ENCODE results near the gene C2CD2L. TPM values are rescaled to one million over a fixed set of nuclear protein-coding genes. Genes with fewer than 3 reads are reported as not detected.

C2CD2L gene
- total and polyA plus RNA-seq, 7 donors, result 5.3 to 22.6 (median 6.0) TPM

DNA sequence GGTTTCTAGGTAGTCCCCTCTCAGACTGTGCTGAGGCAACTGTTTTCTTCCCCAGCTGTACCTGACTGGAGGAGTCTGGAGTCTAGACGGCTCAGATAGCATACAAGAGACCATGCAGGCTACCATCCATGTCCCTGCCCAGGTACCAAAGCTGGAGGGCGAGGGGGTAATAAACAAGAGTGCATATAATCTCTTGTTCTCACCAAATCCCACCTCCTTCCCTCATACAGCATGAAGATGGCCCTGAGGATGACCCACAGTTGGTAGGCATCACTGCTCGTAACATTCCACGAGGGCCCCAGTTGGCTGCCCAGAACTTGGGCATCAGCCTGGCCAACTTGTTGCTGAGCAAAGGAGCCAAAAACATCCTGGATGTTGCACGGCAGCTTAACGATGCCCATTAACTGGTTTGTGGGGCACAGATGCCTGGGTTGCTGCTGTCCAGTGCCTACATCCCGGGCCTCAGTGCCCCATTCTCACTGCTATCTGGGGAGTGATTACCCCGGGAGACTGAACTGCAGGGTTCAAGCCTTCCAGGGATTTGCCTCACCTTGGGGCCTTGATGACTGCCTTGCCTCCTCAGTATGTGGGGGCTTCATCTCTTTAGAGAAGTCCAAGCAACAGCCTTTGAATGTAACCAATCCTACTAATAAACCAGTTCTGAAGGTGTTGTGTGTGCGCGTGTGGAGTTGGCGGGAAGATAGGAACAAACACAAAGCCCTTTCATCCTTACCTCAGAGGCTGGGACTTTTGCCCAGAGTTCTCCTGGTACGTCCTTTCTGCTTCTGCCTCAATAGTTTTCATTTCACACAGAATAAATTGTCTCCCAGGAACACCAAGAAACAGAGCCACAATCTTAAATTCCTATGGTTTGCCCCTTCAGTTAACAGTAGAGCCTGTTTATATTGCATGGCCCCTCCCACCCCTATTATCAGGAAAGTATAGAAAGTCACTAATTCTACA, 14.0 kb upstream of the C2CD2L start:
- peaks cover 0 to 37% (median 22%) of the 10 kb centered on the region in 4 donors for H3K4me1 ChIP-seq
- H3K36me3 ChIP-seq, result peaks cover 8 to 21% (median 9%) of the 10 kb centered on the region in 4 donors
- intact Hi-C loops (cut with DNase I), result no loop called here
- H3K27ac ChIP-seq, result peak overlapping the region; percentile 97 to 99 (median 98)
- peak overlapping the region; percentile 71 to 96 (median 86) for H3K4me3 ChIP-seq
- 27 to 52% methylated on average over 12 of the region's 12 CpGs for WGBS, 2 donors
- no peaks in the 10 kb centered on the region for H3K9me3 ChIP-seq
- peak; percentile 59 for DNase-seq
- H3K27me3 ChIP-seq, result no peaks in the 10 kb centered on the region
- TF ChIP-seq POLR2A (IDR thresholded peaks at IDR 0.05), result no peak
- no peak for TF ChIP-seq POLR2AphosphoS5 (IDR thresholded peaks at IDR 0.05)
- TF ChIP-seq EP300 (IDR thresholded peaks at IDR 0.05), result no peak
- TF ChIP-seq, protein P1, sequence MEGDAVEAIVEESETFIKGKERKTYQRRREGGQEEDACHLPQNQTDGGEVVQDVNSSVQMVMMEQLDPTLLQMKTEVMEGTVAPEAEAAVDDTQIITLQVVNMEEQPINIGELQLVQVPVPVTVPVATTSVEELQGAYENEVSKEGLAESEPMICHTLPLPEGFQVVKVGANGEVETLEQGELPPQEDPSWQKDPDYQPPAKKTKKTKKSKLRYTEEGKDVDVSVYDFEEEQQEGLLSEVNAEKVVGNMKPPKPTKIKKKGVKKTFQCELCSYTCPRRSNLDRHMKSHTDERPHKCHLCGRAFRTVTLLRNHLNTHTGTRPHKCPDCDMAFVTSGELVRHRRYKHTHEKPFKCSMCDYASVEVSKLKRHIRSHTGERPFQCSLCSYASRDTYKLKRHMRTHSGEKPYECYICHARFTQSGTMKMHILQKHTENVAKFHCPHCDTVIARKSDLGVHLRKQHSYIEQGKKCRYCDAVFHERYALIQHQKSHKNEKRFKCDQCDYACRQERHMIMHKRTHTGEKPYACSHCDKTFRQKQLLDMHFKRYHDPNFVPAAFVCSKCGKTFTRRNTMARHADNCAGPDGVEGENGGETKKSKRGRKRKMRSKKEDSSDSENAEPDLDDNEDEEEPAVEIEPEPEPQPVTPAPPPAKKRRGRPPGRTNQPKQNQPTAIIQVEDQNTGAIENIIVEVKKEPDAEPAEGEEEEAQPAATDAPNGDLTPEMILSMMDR (IDR thresholded peaks at IDR 0.05), result no peak

- peaks cover 8 to 26% (median 11%) of the 10 kb centered on the region in 4 donors for H3K36me3 ChIP-seq
- H3K9me3 ChIP-seq, result no peaks in the 10 kb centered on the region
- peaks cover 0 to 37% (median 22%) of the 10 kb centered on the region in 4 donors for H3K4me1 ChIP-seq
- no peaks in the 10 kb centered on the region for H3K27me3 ChIP-seq
- peak overlapping the region; percentile 97 to 99 (median 98) for H3K27ac ChIP-seq
- WGBS, 2 donors, result 1% methylated on average over 81 of the region's 81 CpGs
- H3K4me3 ChIP-seq, result peak overlapping the region; percentile 71 to 96 (median 86)
- TF ChIP-seq POLR2AphosphoS5 (IDR thresholded peaks at IDR 0.05) (peak in 2 of 4 donors; percentile 4 to 13), EP300 (IDR thresholded peaks at IDR 0.05) (no peak)
- intact Hi-C loops (cut with DNase I), result loop anchor here (2.0 kb wide), 2 partner anchors 103 to 223 kb away; partner anchors contain the start of gene MCAM
- DNase-seq, result no peak
Observed at GRCh38 chr11:119093942-119094815, 13.0 kb upstream of the C2CD2L start.

GRCh38 chr11:119094816-119095065, 12.4 kb upstream of the C2CD2L start:
- Histone ChIP-seq H3K9me3 (no peaks in the 10 kb centered on the region), H3K27me3 (no peaks in the 10 kb centered on the region), H3K4me1 (peaks cover 0 to 37% (median 22%) of the 10 kb centered on the region in 4 donors), H3K36me3 (peaks cover 8 to 26% (median 11%) of the 10 kb centered on the region in 4 donors), H3K27ac (peak overlapping the region; percentile 97 to 99 (median 98)), H3K4me3 (peak overlapping the region; percentile 71 to 96 (median 86))
- 0 to 1% methylated on average over 19 of the region's 19 CpGs for whole genome bisulfite sequencing, 2 donors
- TF ChIP-seq, protein P1 (IDR thresholded peaks at IDR 0.05), result peak; percentile 64 to 76 (median 66)
- no peak for TF ChIP-seq POLR2AphosphoS5 (IDR thresholded peaks at IDR 0.05)
- TF ChIP-seq POLR2A (IDR thresholded peaks at IDR 0.05), result no peak
- no peak for TF ChIP-seq EP300 (IDR thresholded peaks at IDR 0.05)
- intact Hi-C loops (cut with DNase I), result loop anchor here (2.0 to 5.0 kb wide), 3 partner anchors 77 to 222 kb away; partner anchors contain the start of genes MCAM, RPS25 and TRAPPC4
- peak; percentile 94 for DNase-seq

- 0% methylated on average over 79 of the region's 79 CpGs for WGBS, 2 donors
- Histone ChIP-seq H3K4me1 (peaks cover 0 to 40% (median 25%) of the 10 kb centered on the region in 4 donors), H3K27me3 (no peaks in the 10 kb centered on the region), H3K36me3 (peaks cover 8 to 26% (median 11%) of the 10 kb centered on the region in 4 donors), H3K4me3 (peak overlapping the region; percentile 71 to 96 (median 86)), H3K9me3 (no peaks in the 10 kb centered on the region), H3K27ac (peak overlapping the region; percentile 97 to 99 (median 98))
- TF ChIP-seq POLR2AphosphoS5 (IDR thresholded peaks at IDR 0.05) (peak; percentile 99 to 100 (median 99)), POLR2A (IDR thresholded peaks at IDR 0.05) (peak; percentile 94 to 97), EP300 (IDR thresholded peaks at IDR 0.05) (no peak)
- TF ChIP-seq, protein P1 (IDR thresholded peaks at IDR 0.05), result peak in 2 of 4 experiments; percentile 4 to 36
- intact Hi-C loops (cut with DNase I), result loop anchor here (2.0 to 5.0 kb wide), 3 partner anchors 78 to 222 kb away; partner anchors contain the start of genes MCAM, RPS25 and TRAPPC4
- peak; percentile 100 for DNase-seq
Observed at GRCh38 chr11:119095066-119095880, 11.9 kb upstream of the C2CD2L start.
